T-helper 1 cell treated with Interleukin-12 subunit alpha and Interleukin-12 subunit beta and Interleukin-4 antibody, amounts not matched to agents 30 ng/mL and 1 ng/mL, for 36 hours (primary cell): ENCODE data around the gene TP53AIP1. TPM values are rescaled to one million over a fixed set of nuclear protein-coding genes. Genes with fewer than 3 reads are reported as not detected.

ENCODE experiments used
- intact Hi-C: fragments of 100-400 bp; cut with micrococcal nuclease; formaldehyde crosslinking; loops from one replicate; pipeline ENCODE4 v1.15.1; 2024
- total RNA-seq: library from RNA; stranded (reverse); gene quantifications from 2 replicates; pipeline ENCODE4 v1.2.3, GENCODE V29; 2022

Gene TP53AIP1
- total RNA-seq, 1 donor from 2014 or later, result not detected

GRCh38 chr11:128891913-128892398 is 50.7 kb downstream of the TP53AIP1 start:
- intact Hi-C loops, result no loop called here

- intact Hi-C loops, result no loop called here
Observed at GRCh38 chr11:128890543-128891368, 51.9 kb downstream of the TP53AIP1 start, which contains the start of gene KCNJ5. KCNJ5 (plus strand) TSS chr11:128891356; CDS start chr11:128911274, 19,918 bp downstream.

- intact Hi-C loops, result no loop called here
Observed at GRCh38 chr11:128890216-128890542, 52.5 kb downstream of the TP53AIP1 start.

GRCh38 chr11:128889657-128890213 is 52.9 kb downstream of the TP53AIP1 start:
- intact Hi-C loops, result loop anchor here (10.0 kb wide), 1 partner anchor 135 kb away; no protein-coding TSS in a partner anchor

DNA sequence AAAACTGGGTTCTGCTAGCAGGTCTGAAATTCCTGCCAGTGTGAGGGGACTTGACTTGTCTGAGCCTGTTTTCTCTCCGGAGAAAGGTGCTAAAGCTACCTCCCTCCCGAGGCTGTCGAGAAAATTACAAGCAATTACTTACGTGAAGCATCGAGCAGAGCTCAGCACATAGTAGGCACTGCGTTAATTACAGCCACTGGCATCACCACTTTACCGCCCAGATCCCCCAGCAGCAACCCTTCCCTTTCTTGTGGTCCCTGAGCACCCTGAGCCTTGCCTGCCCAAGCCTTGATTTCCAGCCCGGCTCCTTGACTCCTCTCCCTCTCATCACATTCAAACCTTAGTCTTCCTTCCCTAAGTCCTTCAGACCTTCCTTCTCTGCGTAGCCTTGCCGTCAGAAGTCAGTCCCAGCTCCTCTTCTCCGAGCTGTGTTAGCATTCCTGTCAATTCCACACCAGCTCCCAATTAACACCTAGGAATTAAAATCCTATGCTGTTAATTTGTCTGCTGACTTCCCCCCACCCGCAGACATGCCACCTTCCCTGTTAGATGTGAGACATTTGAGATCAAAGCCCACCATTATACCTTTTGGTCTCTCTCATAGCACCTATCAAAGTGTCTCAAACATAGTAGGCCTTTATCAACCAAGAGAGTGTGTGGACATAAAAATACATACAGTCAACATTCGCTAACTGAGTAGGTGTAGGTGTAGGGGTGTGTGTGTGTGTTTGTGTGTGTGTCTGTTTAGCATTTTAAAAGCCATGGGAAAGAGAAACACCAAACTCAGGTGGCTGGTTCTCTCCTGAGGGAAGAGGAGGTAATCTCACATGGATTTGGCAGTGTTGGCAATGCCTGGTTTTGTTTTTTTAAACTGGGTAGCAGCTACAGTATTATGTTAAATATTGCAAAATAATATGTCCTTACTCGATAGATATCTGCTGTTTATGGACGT is 54.4 kb downstream of the TP53AIP1 start:
- intact Hi-C loops, result loop anchor here (10.0 kb wide), 1 partner anchor 136 kb away; no protein-coding TSS in a partner anchor

- intact Hi-C loops, result loop anchor here (10.0 kb wide), 1 partner anchor 138 kb away; no protein-coding TSS in a partner anchor
Observed at GRCh38 chr11:128886406-128887124, 56.1 kb downstream of the TP53AIP1 start.

Other genes with a start within 250 kb of the TP53AIP1 start
- gene FLI1, start 248.8 kb downstream of the TP53AIP1 start, total RNA-seq, result 79.3 and 84.0 TPM in 2 replicates
- not detected in 2 replicates for gene KCNJ1, start 75.6 kb downstream of the TP53AIP1 start, total RNA-seq
- gene KCNJ5, start 51.5 kb downstream of the TP53AIP1 start, total RNA-seq, result not detected in 2 replicates
- gene ARHGAP32, start 249.5 kb upstream of the TP53AIP1 start, total RNA-seq, result 3.0 TPM in 2 replicates